Heart left ventricle (tissue), 16 donors: ENCODE results near the gene MACROD1. TPM values are rescaled to one million over a fixed set of nuclear protein-coding genes. Genes with fewer than 3 reads are reported as not detected.

Source experiments
- ATAC-seq, 4 donors: fragments of 200-7000 bp; cut with Tn5 transposase; one replicate each; pipeline ENCODE4 v1.9.1; 2020 to 2022; ENCODE audit warnings: moderate library complexity in 4 of 4, mild to moderate bottlenecking in 3 of 4, moderate number of reproducible peaks in 1 of 4
- DNase-seq, 5 donors: peaks; one replicate each; pipeline ENCODE4 v3.0.0-alpha.2; 2020
- H3K27ac ChIP-seq, 12 donors: fragments of 200-600 bp; sonication (generic) in 4 of 12; one replicate each; pipeline versions ENCODE4 v1.5.0 to v1.8.0; 2016 to 2022; ENCODE audit warnings: mild to moderate bottlenecking in 2 of 12
- H3K27me3 ChIP-seq, 9 donors: fragments of 200-600 bp; sonication (generic) in 2 of 9; one replicate each; pipeline versions ENCODE4 v1.5.1 to v1.8.0; 2016 to 2022; ENCODE audit warnings: mild to moderate bottlenecking in 3 of 9
- H3K36me3 ChIP-seq, 9 donors: fragments of 200-600 bp; sonication (generic) in 2 of 9; one replicate each; pipeline versions ENCODE4 v1.5.0 to v1.8.0; 2018 to 2022; ENCODE audit warnings: mild to moderate bottlenecking in 2 of 9
- H3K4me1 ChIP-seq, 12 donors: fragments of 200-600 bp; sonication (generic) in 4 of 12; one replicate each; pipeline versions ENCODE4 v1.5.0 to v1.8.0; 2016 to 2022; ENCODE audit warnings: mild to moderate bottlenecking in 3 of 12
- H3K4me3 ChIP-seq, 12 donors: fragments of 200-600 bp; sonication (generic) in 4 of 12; one replicate each; pipeline versions ENCODE4 v1.5.0 to v1.8.0; 2017 to 2022; ENCODE audit warnings: mild to moderate bottlenecking in 9 of 12, moderate library complexity in 4 of 12
- H3K9me3 ChIP-seq, 12 donors: fragments of 200-600 bp; sonication (generic) in 4 of 12; one replicate each; pipeline versions ENCODE4 v1.5.0 to v1.8.0; 2016 to 2022; ENCODE audit warnings: mild to moderate bottlenecking in 1 of 12
- POLR2A ChIP-seq, 2 donors: fragments of 450-650 bp; IDR thresholded peaks; one replicate each; pipeline ENCODE4 v1.6.1; 2017; ENCODE audit warnings: antibody characterized with exemption in 2 of 2, mild to moderate bottlenecking in 2 of 2, moderate library complexity in 2 of 2
- WGBS, 4 donors: extraction: QIAGEN DNeasy Blood & Tissue Kit in 2 of 4; methylation state at CpG; one replicate each; pipeline versions ENCODE4 v1.1.5 to v1.1.7; 2013 to 2018; 5-methylcytosine and 5-hydroxymethylcytosine counted together
- intact Hi-C, 10 donors: fragments of 100-400 bp; cut with DNase I; formaldehyde crosslinking; loops; one replicate each; pipeline versions ENCODE4 v1.11.1 to v1.14.2; 2022
- polyA plus RNA-seq, 2 donors: library from polyadenylated mRNA; stranded (reverse); fragments of 200-250 nt; gene quantifications; one replicate each; pipeline ENCODE4 v1.2.3, GENCODE V29; 2013
- total RNA-seq, 9 donors: library from RNA; depleted of rRNA in 2 of 9; stranded (reverse); fragments of >200 nt in 2 of 9; fragmentation: NEBNext Ultra II Directional in 3 of 9; extraction: Animal tissue kit (Norgen Biotek cat#: 25700) in 3 of 9; gene quantifications; one replicate each; pipeline versions ENCODE4 v1.1.0 to v1.2.4, GENCODE V29; 2016 to 2023
- TF ChIP-seq, protein P1 (sequence below), 12 donors: fragments of 200-600 bp; sonication (generic) in 4 of 12; IDR thresholded peaks; one replicate each; pipeline versions ENCODE4 v1.5.0 to v1.8.0; 2018 to 2022; ENCODE audit warnings: antibody characterized with exemption in 12 of 12, mild to moderate bottlenecking in 5 of 12
- donor health status: ischemic (EF 13 %, LVEDD 7.1; RV severe dilation, severe dysfunction).
- donor health status: healthy with polysubstance abuse.
- donor health status: DM: no; HTN: yes; CAD: no.
- donor health status: DM: no; HTN: no; CAD: no.
- donor health status: ischemic (EF 25% LVEDD 6.9; RV normal size, moderate dysfunction).
- donor health status: ischemic (EF 25% LVEDD 5.7; RV mildly dilated, moderate dysfunction).
- donor health status: healthy.
- donor health status: DM: yes; HTN: yes; CAD: no.
- donor health status: ischemic (EF 35%, LVEDD 5.7; RV mildly dilated, moderate dysfunction).
- donor health status: nonischemic (EF 11% LVEDD 7.7; RV severe dilation, severe dysfunction).
- donor health status: DM: yes; HTN: yes; CAD: no.
- donor health status: PGD.
- donor health status: ischemic (EF 29% LVEDD 5.4; RV normal size, mild dysfunction).
- donor health status: nonischemic (EF 23%, LVEDD 6.1; RV moderate dilation, normal function).

Gene MACROD1
- total and polyA plus RNA-seq, 11 donors: 48.9 to 287 (median 116) TPM

GRCh38 chr11:64041846-64042245 lies 124.1 kb downstream of the MACROD1 start:
- Histone ChIP-seq H3K27me3 (peaks cover 0 to 14% (median 0%) of the 10 kb centered on the region in 9 donors), H3K27ac (no peak overlapping the region), H3K4me1 (peaks cover 0 to 5% (median 2%) of the 10 kb centered on the region in 12 donors), H3K36me3 (no peaks in the 10 kb centered on the region), H3K4me3 (no peak overlapping the region), H3K9me3 (no peaks in the 10 kb centered on the region)
- intact Hi-C loops: loop anchor here in 1 of 10 donors (5.0 kb wide), 1 partner anchor 95 kb away; no protein-coding TSS in a partner anchor
- TF ChIP-seq POLR2A (IDR thresholded peaks at IDR 0.05): no peak
- TF ChIP-seq, protein P1, sequence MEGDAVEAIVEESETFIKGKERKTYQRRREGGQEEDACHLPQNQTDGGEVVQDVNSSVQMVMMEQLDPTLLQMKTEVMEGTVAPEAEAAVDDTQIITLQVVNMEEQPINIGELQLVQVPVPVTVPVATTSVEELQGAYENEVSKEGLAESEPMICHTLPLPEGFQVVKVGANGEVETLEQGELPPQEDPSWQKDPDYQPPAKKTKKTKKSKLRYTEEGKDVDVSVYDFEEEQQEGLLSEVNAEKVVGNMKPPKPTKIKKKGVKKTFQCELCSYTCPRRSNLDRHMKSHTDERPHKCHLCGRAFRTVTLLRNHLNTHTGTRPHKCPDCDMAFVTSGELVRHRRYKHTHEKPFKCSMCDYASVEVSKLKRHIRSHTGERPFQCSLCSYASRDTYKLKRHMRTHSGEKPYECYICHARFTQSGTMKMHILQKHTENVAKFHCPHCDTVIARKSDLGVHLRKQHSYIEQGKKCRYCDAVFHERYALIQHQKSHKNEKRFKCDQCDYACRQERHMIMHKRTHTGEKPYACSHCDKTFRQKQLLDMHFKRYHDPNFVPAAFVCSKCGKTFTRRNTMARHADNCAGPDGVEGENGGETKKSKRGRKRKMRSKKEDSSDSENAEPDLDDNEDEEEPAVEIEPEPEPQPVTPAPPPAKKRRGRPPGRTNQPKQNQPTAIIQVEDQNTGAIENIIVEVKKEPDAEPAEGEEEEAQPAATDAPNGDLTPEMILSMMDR (IDR thresholded peaks at IDR 0.05): no peak
- 87 to 94% (median 90%) methylated on average over 3 to 9 of the region's 9 CpGs for WGBS, 4 donors
- ATAC-seq (no peak), DNase-seq (no peak)

GRCh38 chr11:64040684-64041322 lies 125.1 kb downstream of the MACROD1 start:
- Histone ChIP-seq H3K27ac (no peak overlapping the region), H3K9me3 (no peaks in the 10 kb centered on the region), H3K4me1 (peaks cover 0 to 14% (median 10%) of the 10 kb centered on the region in 12 donors), H3K27me3 (peaks cover 0 to 24% (median 0%) of the 10 kb centered on the region in 9 donors), H3K4me3 (no peak overlapping the region), H3K36me3 (no peaks in the 10 kb centered on the region)
- TF ChIP-seq, protein P1 (IDR thresholded peaks at IDR 0.05): peak in 10 of 12 donors; percentile 5 to 43 (median 28)
- no peak for TF ChIP-seq POLR2A (IDR thresholded peaks at IDR 0.05)
- 64 to 76% (median 71%) methylated on average over 17 to 20 of the region's 20 CpGs for WGBS, 4 donors
- intact Hi-C loops: loop anchor here in 1 of 10 donors (5.0 kb wide), 1 partner anchor 96 kb away; no protein-coding TSS in a partner anchor
- no peak for ATAC-seq
- DNase-seq: no peak

DNA sequence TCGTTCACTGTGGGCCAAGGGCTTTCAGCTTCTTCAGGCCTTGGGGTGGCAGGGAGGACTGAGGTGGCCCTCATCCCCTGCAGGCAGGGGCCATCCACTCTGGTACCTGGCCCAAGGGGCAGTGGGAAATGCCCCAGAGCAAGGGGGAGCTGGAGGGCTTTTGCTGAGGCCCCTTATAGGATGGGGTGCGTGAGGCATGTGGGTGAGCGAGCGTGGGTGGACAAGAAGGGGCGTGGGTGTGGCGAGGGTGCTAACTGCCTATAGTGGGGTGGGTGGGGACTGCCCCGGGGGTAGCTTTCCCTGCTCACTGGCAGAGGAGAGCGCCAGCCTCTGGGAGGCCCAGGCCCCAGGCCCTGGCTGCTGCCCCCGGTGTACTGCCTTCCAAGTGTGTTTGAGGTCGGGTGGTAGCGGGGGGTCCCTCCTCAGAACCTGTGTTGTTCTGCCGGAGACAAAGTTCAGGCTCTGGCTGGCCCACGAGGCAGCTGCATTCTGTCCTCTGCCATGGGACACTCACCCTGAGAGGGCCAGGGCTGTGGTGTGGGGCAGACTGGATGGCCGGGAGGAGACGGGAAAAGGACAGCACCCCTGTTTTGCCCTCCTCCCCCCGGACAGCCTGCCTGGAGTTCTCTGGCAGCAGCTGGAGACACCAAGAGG lies 126.8 kb downstream of the MACROD1 start:
- no peak overlapping the region for H3K4me3 ChIP-seq
- no peaks in the 10 kb centered on the region for H3K9me3 ChIP-seq
- 80 to 92% (median 90%) methylated on average over 10 to 16 of the region's 16 CpGs for WGBS, 4 donors
- no peaks in the 10 kb centered on the region for H3K36me3 ChIP-seq
- H3K27ac ChIP-seq: no peak overlapping the region
- peaks cover 0 to 36% (median 2%) of the 10 kb centered on the region in 9 donors for H3K27me3 ChIP-seq
- H3K4me1 ChIP-seq: peaks cover 0 to 24% (median 12%) of the 10 kb centered on the region in 12 donors
- DNase-seq: no peak
- no peak for TF ChIP-seq POLR2A (IDR thresholded peaks at IDR 0.05)
- TF ChIP-seq, protein P1 (IDR thresholded peaks at IDR 0.05): no peak
- intact Hi-C loops: no loop called here
- ATAC-seq: no peak

GRCh38 chr11:64038500-64038899 lies 127.4 kb downstream of the MACROD1 start:
- Histone ChIP-seq H3K4me3 (no peak overlapping the region), H3K27me3 (peaks cover 0 to 41% (median 2%) of the 10 kb centered on the region in 9 donors), H3K27ac (peak overlapping the region in 1 of 12 donors; percentile 80), H3K36me3 (no peaks in the 10 kb centered on the region), H3K4me1 (peaks cover 0 to 24% (median 12%) of the 10 kb centered on the region in 12 donors), H3K9me3 (no peaks in the 10 kb centered on the region)
- WGBS, 4 donors: 92 to 97% (median 94%) methylated on average over 1 to 4 of the region's 4 CpGs
- TF ChIP-seq, protein P1 (IDR thresholded peaks at IDR 0.05): no peak
- no peak for TF ChIP-seq POLR2A (IDR thresholded peaks at IDR 0.05)
- ATAC-seq (no peak), DNase-seq (no peak)
- intact Hi-C loops: no loop called here
